BE2C (cell line): Measurements from ENCODE around the gene ZC3HAV1.
"Not testable (repeated sequence)": the region's sequence is repeated elsewhere in the genome, so short reads cannot be mapped to it uniquely, and the experiment has no call there.

ENCODE experiments used
- DNase-seq: peaks from one replicate; pipeline ENCODE4 v3.0.0-alpha.2; 2020
- H3K27me3 ChIP-seq: fragments of 250-450 bp; sonication (Bioruptor Pico); 2 replicates; pipeline ENCODE4 v1.5.1; 2020; ENCODE audit warnings: mild to moderate bottlenecking
- H3K36me3 ChIP-seq: fragments of 250-450 bp; sonication (Bioruptor Pico); 2 replicates; pipeline ENCODE4 v1.5.1; 2020; ENCODE audit warnings: mild to moderate bottlenecking
- H3K4me1 ChIP-seq: fragments of 250-450 bp; sonication (Bioruptor Pico); 2 replicates; pipeline ENCODE4 v1.5.1; 2020
- H3K4me3 ChIP-seq: 2 replicates; pipeline ENCODE4 v1.5.1; 2011; ENCODE audit warnings: low read depth, low read length
- H3K9me3 ChIP-seq: fragments of 250-450 bp; sonication (Bioruptor Pico); 2 replicates; pipeline ENCODE4 v1.5.1; 2020
- CTCF ChIP-seq: IDR thresholded peaks from 2 replicates; pipeline ENCODE4 v1.5.1; 2012; ENCODE audit warnings: mild to moderate bottlenecking, low read depth, low read length

The ZC3HAV1 gene

GRCh38 chr7:139131601-139132041, 22.1 kb upstream of the ZC3HAV1 start:
- Histone ChIP-seq H3K4me1 (no peaks in the 10 kb centered on the region), H3K36me3 (no peaks in the 10 kb centered on the region), H3K27me3 (peaks cover 5% of the 10 kb centered on the region; the same call in 1 of the 2 replicates), H3K4me3 (no peak overlapping the region), H3K9me3 (no peaks in the 10 kb centered on the region)
- no peak for TF ChIP-seq CTCF
- DNase-seq = no peak

DNA sequence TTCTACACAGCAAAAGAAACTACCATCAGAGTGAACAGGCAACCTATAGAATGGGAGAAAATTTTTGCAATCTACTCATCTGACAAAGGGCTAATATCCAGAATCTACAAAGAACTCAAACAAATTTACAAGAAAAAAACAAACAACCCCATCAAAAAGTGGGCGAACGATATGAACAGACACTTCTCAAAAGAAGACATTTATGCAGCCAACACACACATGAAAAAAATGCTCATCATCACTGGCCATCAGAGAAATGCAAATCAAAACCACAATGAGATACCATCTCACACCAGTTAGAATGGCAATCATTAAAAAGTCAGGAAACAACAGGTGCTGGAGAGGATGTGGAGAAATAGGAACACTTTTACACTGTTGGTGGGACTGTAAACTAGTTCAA, 20.3 kb upstream of the ZC3HAV1 start:
- not testable (repeated sequence) for H3K27me3 ChIP-seq, H3K9me3 ChIP-seq, H3K4me3 ChIP-seq, DNase-seq, H3K36me3 ChIP-seq, H3K4me1 ChIP-seq

GRCh38 chr7:139127648-139128047, 18.1 kb upstream of the ZC3HAV1 start:
- no peak for DNase-seq
- no peaks in the 10 kb centered on the region for H3K9me3 ChIP-seq
- H3K27me3 ChIP-seq = peaks cover 5% of the 10 kb centered on the region
- H3K36me3 ChIP-seq = no peaks in the 10 kb centered on the region
- no peak overlapping the region for H3K4me3 ChIP-seq
- no peak for TF ChIP-seq CTCF
- H3K4me1 ChIP-seq = no peaks in the 10 kb centered on the region

DNA sequence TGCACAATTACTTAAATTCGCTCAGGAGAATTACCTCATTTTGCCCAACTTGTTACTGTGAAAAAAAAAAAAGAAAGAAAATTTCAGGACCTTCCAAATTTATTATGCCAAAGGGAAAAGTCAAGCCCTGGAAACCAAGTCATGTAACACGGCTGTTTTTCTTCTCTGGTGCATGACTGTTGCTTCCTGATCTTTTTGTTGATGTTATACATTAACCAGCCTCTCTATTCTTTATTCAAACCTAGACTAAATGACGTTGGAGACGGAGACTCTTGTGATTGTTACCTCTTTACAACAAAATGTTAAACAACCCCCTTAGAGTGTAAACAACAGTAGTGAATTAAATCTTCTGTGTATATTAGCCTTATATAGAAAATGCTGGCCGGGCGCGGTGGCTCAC, 16.1 kb upstream of the ZC3HAV1 start:
- no peak for DNase-seq
- H3K4me1 ChIP-seq = no peaks in the 10 kb centered on the region
- TF ChIP-seq CTCF = no peak

DNA sequence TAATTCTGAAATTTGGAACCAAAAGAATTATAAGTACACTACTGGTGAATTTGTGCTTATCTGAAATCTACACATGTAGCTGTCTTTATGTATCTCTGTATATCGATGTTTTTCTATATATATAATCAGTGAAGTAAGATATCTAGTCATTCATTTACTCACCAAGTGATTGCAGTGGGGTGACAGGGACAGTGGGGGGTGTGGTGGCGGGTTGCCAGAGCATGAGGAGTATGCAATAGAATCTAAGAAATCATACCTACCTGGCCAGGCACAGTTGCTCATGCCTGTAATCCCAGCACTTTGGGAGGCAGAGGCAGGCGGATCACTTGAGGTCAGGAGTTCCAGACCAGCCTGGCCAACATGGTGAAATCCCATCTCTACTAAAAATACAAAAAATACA, 15.5 kb upstream of the ZC3HAV1 start:
- not testable (repeated sequence) for H3K27me3 ChIP-seq, H3K4me1 ChIP-seq, H3K9me3 ChIP-seq, DNase-seq, H3K4me3 ChIP-seq, H3K36me3 ChIP-seq

More for the DNA sequence above, 16.1 kb upstream of the ZC3HAV1 start:
- Histone ChIP-seq H3K27me3 (peaks cover 5% of the 10 kb centered on the region), H3K9me3 (no peaks in the 10 kb centered on the region), H3K36me3 (no peaks in the 10 kb centered on the region), H3K4me3 (no peak overlapping the region)

GRCh38 chr7:139124084-139124914, 14.8 kb upstream of the ZC3HAV1 start:
- H3K27me3 ChIP-seq = peaks cover 5% of the 10 kb centered on the region
- no peak for TF ChIP-seq CTCF
- no peak overlapping the region for H3K4me3 ChIP-seq
- 0 out of 2 replicates have a peak, but pooled peaks cover 2% of the 10 kb centered on the region for H3K4me1 ChIP-seq
- no peaks in the 10 kb centered on the region for H3K9me3 ChIP-seq
- no peaks in the 10 kb centered on the region for H3K36me3 ChIP-seq
- no peak for DNase-seq

DNA sequence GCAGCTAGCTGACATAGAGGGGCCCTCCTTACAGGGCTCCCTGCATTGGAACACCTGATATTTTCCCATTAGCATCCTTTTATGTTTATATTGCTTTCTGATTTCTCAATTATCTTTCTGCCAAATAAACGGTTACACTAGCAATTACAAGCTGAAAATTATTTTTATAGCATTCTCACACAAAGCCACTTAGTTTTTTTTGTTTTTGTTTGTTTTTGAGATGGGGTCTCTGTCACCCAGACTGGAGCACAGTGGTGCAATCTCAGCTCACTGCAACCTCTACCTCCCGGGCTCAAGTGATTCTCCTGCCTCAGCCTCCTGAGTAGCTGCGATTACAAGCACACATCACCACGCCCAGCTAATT, 9.9 kb upstream of the ZC3HAV1 start:
- no peaks in the 10 kb centered on the region; the same call in 1 of the 2 replicates for H3K27me3 ChIP-seq
- H3K36me3 ChIP-seq = no peaks in the 10 kb centered on the region
- H3K9me3 ChIP-seq = no peaks in the 10 kb centered on the region
- H3K4me1 ChIP-seq = peaks cover 13% of the 10 kb centered on the region
- DNase-seq = no peak
- no peak overlapping the region for H3K4me3 ChIP-seq
- TF ChIP-seq CTCF = no peak
